Neural cell (in vitro differentiated cells): ENCODE results near the gene RACK1.
"Not testable (repeated sequence)": the region's sequence is repeated elsewhere in the genome, so short reads cannot be mapped to it uniquely, and the experiment has no call there.

Experiments
- CTCF ChIP-seq: fragments of 450-650 bp; IDR thresholded peaks from 2 replicates; pipeline ENCODE4 v1.5.1; 2014; ENCODE audit warnings: antibody characterized with exemption, mild to moderate bottlenecking, moderate library complexity; ENCODE audit not compliant: poor library complexity, severe bottlenecking
- EP300 ChIP-seq: fragments of 450-650 bp; conservative IDR thresholded peaks from 2 replicates; pipeline ENCODE4 v1.6.1; 2014; ENCODE audit warnings: antibody characterized with exemption, mild to moderate bottlenecking, moderate library complexity; ENCODE audit not compliant: poor library complexity, severe bottlenecking
- EZH2 ChIP-seq: fragments of 200-600, 300-800 bp; shearing (Covaris generic), sonication (generic); IDR thresholded peaks from 2 replicates; pipeline ENCODE4 v1.6.1; 2014; ENCODE audit warnings: antibody characterized with exemption, low read length, borderline replicate concordance, mild to moderate bottlenecking; ENCODE audit not compliant: insufficient read depth, poor library complexity, severe bottlenecking

- TF ChIP-seq CTCF, EP300, EZH2: not testable (repeated sequence)
Measured at GRCh38 chr5:181267907-181268306, 24.2 kb upstream of the RACK1 start.
